Psoas muscle (tissue), 8 donors: ENCODE results near the gene APAF1. TPM values are rescaled to one million over a fixed set of nuclear protein-coding genes. Genes with fewer than 3 reads are reported as not detected.
A peak's percentile ranks its signal among the peaks of the same experiment; 100 is the strongest.
"Not testable (repeated sequence)": the region's sequence is repeated elsewhere in the genome, so short reads cannot be mapped to it uniquely, and the experiment has no call there.

Experiments
- ATAC-seq, 4 donors: fragments of 200-7000 bp; cut with Tn5 transposase; one replicate each; pipeline ENCODE4 v1.9.1; 2020; ENCODE audit warnings: moderate library complexity in 3 of 4, mild to moderate bottlenecking in 2 of 4
- DNase-seq, 2 donors: peaks; one replicate each; pipeline ENCODE4 v3.0.0-alpha.2; 2020
- H3K27ac ChIP-seq: fragments of 200-600 bp; one replicate; pipeline ENCODE4 v1.8.0; 2022
- H3K27me3 ChIP-seq, 3 donors: fragments of 200-600 bp in 1 of 3; one replicate each; pipeline versions ENCODE4 v1.6.1 to v1.8.0; 2013 to 2022; ENCODE audit warnings: low read length in 2 of 3, mild to moderate bottlenecking in 2 of 3, moderate library complexity in 1 of 3; ENCODE audit not compliant: insufficient read depth in 3 of 3
- H3K36me3 ChIP-seq, 2 donors: fragments of 200-600 bp in 1 of 2; one replicate each; pipeline versions ENCODE4 v1.6.1 to v1.8.0; 2013 to 2022; ENCODE audit warnings: low read depth in 1 of 2, mild to moderate bottlenecking in 1 of 2, moderate library complexity in 1 of 2; ENCODE audit not compliant: insufficient read depth in 1 of 2
- H3K4me1 ChIP-seq: fragments of 200-600 bp; one replicate; pipeline ENCODE4 v1.8.0; 2022
- H3K4me3 ChIP-seq: fragments of 200-600 bp; one replicate; pipeline ENCODE4 v1.8.0; 2022; ENCODE audit warnings: mild to moderate bottlenecking
- H3K9me3 ChIP-seq: fragments of 200-600 bp; one replicate; pipeline ENCODE4 v1.8.0; 2022
- CTCF ChIP-seq: fragments of 200-600 bp; IDR thresholded peaks from one replicate; pipeline ENCODE4 v1.8.0; 2022; ENCODE audit warnings: antibody characterized with exemption
- WGBS, 3 donors: extraction: QIAGEN DNeasy Blood & Tissue Kit; methylation state at CpG; one replicate each; pipeline versions ENCODE4 v1.1.6 to v1.1.7; 2013; 5-methylcytosine and 5-hydroxymethylcytosine counted together
- intact Hi-C, 2 donors: fragments of 100-400 bp; cut with DNase I; formaldehyde crosslinking; loops; one replicate each; pipeline versions ENCODE4 v1.11.0 to v1.14.2; 2022
- polyA plus RNA-seq, 3 donors: library from polyadenylated mRNA; stranded (reverse); fragments of 200-250 nt; gene quantifications; one replicate each; pipeline ENCODE4 v1.2.3, GENCODE V29; 2013
- total RNA-seq, 4 donors: library from RNA; stranded (reverse); fragmentation: NEBNext Ultra II Directional in 2 of 4; extraction: Animal tissue kit (Norgen Biotek cat#: 25700) in 2 of 4; gene quantifications; one replicate each; pipeline versions ENCODE4 v1.2.1 to v1.2.4, GENCODE V29; 2021 to 2023
- donor health status: healthy with polysubstance abuse.
- donor health status: DM: no; HTN: no; CAD: no; lungs with moderate emphysema.
- donor health status: Bipolar disorder and iron deficiency.
- donor health status: healthy.
- donor health status: DM: yes; HTN: yes; CAD: no.
- donor health status: DM: no; HTN: no; CAD: no.
- donor health status: DM: no; HTN: no; CAD: no.
- donor health status: DM: yes; HTN: yes; CAD: no.

The APAF1 gene
- total and polyA plus RNA-seq, 7 donors, result 2.0 to 10.2 (median 4.3) TPM

- Histone ChIP-seq H3K4me3 (no peak overlapping the region), H3K27me3 (no peaks in the 10 kb centered on the region), H3K9me3 (no peaks in the 10 kb centered on the region), H3K27ac (no peak overlapping the region), H3K4me1 (no peaks in the 10 kb centered on the region), H3K36me3 (no peaks in the 10 kb centered on the region)
- ATAC-seq (no peak), DNase-seq (no peak)
- no peak for TF ChIP-seq CTCF
- WGBS, 3 donors, result 77 to 82% (median 80%) methylated on average over 2 of the region's 2 CpGs
- intact Hi-C loops, result no loop called here
Measured at GRCh38 chr12:98637068-98637467, 8.0 kb upstream of the APAF1 start.

GRCh38 chr12:98638009-98638408 lies 7.1 kb upstream of the APAF1 start:
- WGBS, 3 donors, result 92 to 94% (median 93%) methylated on average over 2 of the region's 2 CpGs
- ATAC-seq, result no peak

GRCh38 chr12:98639491-98639890 lies 5.6 kb upstream of the APAF1 start:
- H3K27me3 ChIP-seq, result no peaks in the 10 kb centered on the region
- intact Hi-C loops, result no loop called here
- H3K36me3 ChIP-seq, result no peaks in the 10 kb centered on the region
- H3K4me3 ChIP-seq, result no peak overlapping the region
- no peaks in the 10 kb centered on the region for H3K9me3 ChIP-seq
- H3K27ac ChIP-seq, result no peak overlapping the region
- no peak for ATAC-seq
- no peak for DNase-seq
- TF ChIP-seq CTCF, result no peak
- no peaks in the 10 kb centered on the region for H3K4me1 ChIP-seq
- 72 to 84% (median 81%) methylated on average over 3 of the region's 3 CpGs for WGBS, 3 donors

More at GRCh38 chr12:98638009-98638408, 7.1 kb upstream of the APAF1 start:
- no peaks in the 10 kb centered on the region for H3K27me3 ChIP-seq
- no peaks in the 10 kb centered on the region for H3K36me3 ChIP-seq
- intact Hi-C loops, result no loop called here
- no peaks in the 10 kb centered on the region for H3K9me3 ChIP-seq
- H3K4me1 ChIP-seq, result no peaks in the 10 kb centered on the region
- no peak for TF ChIP-seq CTCF
- H3K4me3 ChIP-seq, result no peak overlapping the region
- H3K27ac ChIP-seq, result no peak overlapping the region
- no peak for DNase-seq

GRCh38 chr12:98642801-98643200 lies 2.3 kb upstream of the APAF1 start:
- H3K27me3 ChIP-seq, H3K27ac ChIP-seq, ATAC-seq, H3K9me3 ChIP-seq, H3K36me3 ChIP-seq, DNase-seq, H3K4me3 ChIP-seq, intact Hi-C loops: not testable (repeated sequence)
- peaks cover 16% of the 10 kb centered on the region for H3K4me1 ChIP-seq
- 88 to 92% (median 88%) methylated on average over 5 of the region's 5 CpGs for WGBS, 3 donors

- WGBS, 3 donors, result 0% methylated on average over 14 to 20 of the region's 20 CpGs
- Histone ChIP-seq H3K4me3 (peak overlapping the region; percentile 74), H3K4me1 (peaks cover 17% of the 10 kb centered on the region), H3K9me3 (no peaks in the 10 kb centered on the region), H3K36me3 (peaks cover 0 to 14% of the 10 kb centered on the region in 2 donors), H3K27me3 (no peaks in the 10 kb centered on the region), H3K27ac (peak overlapping the region; percentile 74)
- ATAC-seq, result peak in 3 of 4 donors; percentile 6 to 33 (median 31)
- intact Hi-C loops, result loop anchor here in 1 of 2 donors (2.0 kb wide), 1 partner anchor 52 kb away; the partner anchor contains the start of gene SLC25A3
- no peak for TF ChIP-seq CTCF
- DNase-seq, result no peak
Measured at GRCh38 chr12:98644433-98644711, 718 bp upstream of the APAF1 start.
